ENCODE data around the gene NR6A1.

- no peak for TF ChIP-seq CTCF (IDR thresholded peaks at IDR 0.05)
- no peak for TF ChIP-seq POLR2A (IDR thresholded peaks at IDR 0.05)
- no peak for TF ChIP-seq POLR2AphosphoS5 (IDR thresholded peaks at IDR 0.05)
- TF ChIP-seq EP300 (IDR thresholded peaks at IDR 0.05) = no peak
These were observed 17.6 kb upstream of the NR6A1 start for GRCh38 chr9:124788542-124789217.
